22Rv1 (cell line): Measurements from ENCODE around the gene MTCH1.

Source experiments
- ZFX ChIP-seq: fragments of 450-650 bp; IDR thresholded peaks from 2 replicates; pipeline ENCODE4 v1.6.1; 2017; ENCODE audit warnings: antibody characterized with exemption, borderline replicate concordance
- TF ChIP-seq, protein P1 (sequence below): fragments of 450-650 bp; IDR thresholded peaks from 2 replicates; pipeline ENCODE4 v1.5.1; 2017; ENCODE audit warnings: mild to moderate bottlenecking

DNA sequence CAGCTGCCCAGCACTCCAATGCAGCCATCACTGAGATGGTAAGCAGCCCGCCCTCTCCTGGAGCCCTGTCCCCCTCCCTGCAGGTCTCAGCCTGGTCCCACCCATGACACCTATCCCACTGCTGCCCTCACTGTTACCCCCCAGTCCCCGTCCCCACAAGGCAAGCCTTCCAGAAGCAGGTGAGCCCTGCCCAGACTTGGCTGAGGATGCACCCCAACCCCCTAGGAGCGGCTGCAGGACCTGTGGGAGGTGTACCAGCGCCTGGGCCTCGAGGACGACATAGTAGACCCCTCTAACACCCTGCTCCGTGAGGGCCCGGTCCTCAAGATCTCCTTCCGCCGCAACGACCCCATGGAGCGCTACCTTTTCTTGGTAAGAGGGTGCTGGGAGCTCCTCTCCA lies 28.7 kb upstream of the MTCH1 start:
- TF ChIP-seq, protein P1, sequence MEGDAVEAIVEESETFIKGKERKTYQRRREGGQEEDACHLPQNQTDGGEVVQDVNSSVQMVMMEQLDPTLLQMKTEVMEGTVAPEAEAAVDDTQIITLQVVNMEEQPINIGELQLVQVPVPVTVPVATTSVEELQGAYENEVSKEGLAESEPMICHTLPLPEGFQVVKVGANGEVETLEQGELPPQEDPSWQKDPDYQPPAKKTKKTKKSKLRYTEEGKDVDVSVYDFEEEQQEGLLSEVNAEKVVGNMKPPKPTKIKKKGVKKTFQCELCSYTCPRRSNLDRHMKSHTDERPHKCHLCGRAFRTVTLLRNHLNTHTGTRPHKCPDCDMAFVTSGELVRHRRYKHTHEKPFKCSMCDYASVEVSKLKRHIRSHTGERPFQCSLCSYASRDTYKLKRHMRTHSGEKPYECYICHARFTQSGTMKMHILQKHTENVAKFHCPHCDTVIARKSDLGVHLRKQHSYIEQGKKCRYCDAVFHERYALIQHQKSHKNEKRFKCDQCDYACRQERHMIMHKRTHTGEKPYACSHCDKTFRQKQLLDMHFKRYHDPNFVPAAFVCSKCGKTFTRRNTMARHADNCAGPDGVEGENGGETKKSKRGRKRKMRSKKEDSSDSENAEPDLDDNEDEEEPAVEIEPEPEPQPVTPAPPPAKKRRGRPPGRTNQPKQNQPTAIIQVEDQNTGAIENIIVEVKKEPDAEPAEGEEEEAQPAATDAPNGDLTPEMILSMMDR: no peak
- TF ChIP-seq ZFX: no peak
